MM.1S (cell line): ENCODE results near the gene A1BG.

Experiments used
- DNase-seq: peaks from one replicate; pipeline ENCODE4 v3.0.0-alpha.2; 2015
- H2AFZ ChIP-seq: fragments of 300-600 bp; sonication (generic); 2 replicates; pipeline ENCODE4 v1.6.0; 2016; ENCODE audit warnings: antibody characterized with exemption, low read length
- H3F3A ChIP-seq: fragments of 300-600 bp; sonication (generic); 2 replicates; pipeline ENCODE4 v1.6.1; 2016; ENCODE audit warnings: mild to moderate bottlenecking, antibody characterized with exemption, low read length, moderate library complexity, mixed read lengths; ENCODE audit not compliant: insufficient read depth
- H3K27ac ChIP-seq: fragments of 300-600 bp; sonication (generic); 2 replicates; pipeline ENCODE4 v1.5.1; 2016; ENCODE audit warnings: mild to moderate bottlenecking, low read length
- H3K27me3 ChIP-seq: fragments of 300-600 bp; sonication (generic); replicated peaks from 2 replicates; pipeline ENCODE4 v1.6.0; 2016; ENCODE audit warnings: low read length; ENCODE audit not compliant: insufficient read depth
- H3K36me3 ChIP-seq: fragments of 300-600 bp; sonication (generic); replicated peaks from 2 replicates; pipeline ENCODE4 v1.6.1; 2016; ENCODE audit warnings: mild to moderate bottlenecking, low read length, mixed read lengths; ENCODE audit not compliant: insufficient read depth
- H3K4me1 ChIP-seq: fragments of 300-600 bp; sonication (generic); 2 replicates; pipeline ENCODE4 v1.6.1; 2016; ENCODE audit warnings: low read length, mixed read lengths
- H3K4me2 ChIP-seq: fragments of 300-600 bp; sonication (generic); 2 replicates; pipeline ENCODE4 v1.6.0; 2016; ENCODE audit warnings: low read depth, low read length
- H3K4me3 ChIP-seq: fragments of 300-600 bp; sonication (generic); 2 replicates; pipeline ENCODE4 v1.5.1; 2016; ENCODE audit warnings: low read length, mixed read lengths
- H3K79me2 ChIP-seq: fragments of 300-600 bp; sonication (generic); 2 replicates; pipeline ENCODE4 v1.6.1; 2016; ENCODE audit warnings: mixed run types, low read length, mixed read lengths
- H3K9ac ChIP-seq: fragments of 300-600 bp; sonication (generic); 2 replicates; pipeline ENCODE4 v1.6.1; 2016; ENCODE audit warnings: low read length, mixed read lengths
- H3K9me2 ChIP-seq: fragments of 300-600 bp; sonication (generic); replicated peaks from 2 replicates; pipeline ENCODE4 v1.6.1; 2016; ENCODE audit warnings: mild to moderate bottlenecking, low read length, mixed read lengths; ENCODE audit not compliant: insufficient read depth
- H3K9me3 ChIP-seq: fragments of 300-600 bp; sonication (generic); replicated peaks from 2 replicates; pipeline ENCODE4 v1.6.1; 2016; ENCODE audit warnings: mild to moderate bottlenecking, low read length, mixed read lengths; ENCODE audit not compliant: insufficient read depth
- H4K20me1 ChIP-seq: fragments of 300-600 bp; sonication (generic); 2 replicates; pipeline ENCODE4 v1.6.1; 2016; ENCODE audit warnings: mild to moderate bottlenecking, low read length, moderate library complexity, mixed read lengths; ENCODE audit not compliant: insufficient read depth
- CTCF ChIP-seq: fragments of 300-600 bp; sonication (generic); IDR thresholded peaks from 2 replicates; pipeline ENCODE4 v1.5.1; 2016; ENCODE audit warnings: antibody characterized with exemption, low read length, mixed read lengths
- EZH2 ChIP-seq: fragments of 300-600 bp; sonication (generic); optimal IDR thresholded peaks from 2 replicates; pipeline ENCODE3; 2017; ENCODE audit warnings: low read depth, mild to moderate bottlenecking, antibody characterized with exemption, low read length, mixed read lengths
- EZH2phosphoT487 ChIP-seq: fragments of 300-600 bp; sonication (generic); IDR thresholded peaks from 2 replicates; pipeline ENCODE4 v1.6.1; 2018; ENCODE audit warnings: antibody characterized with exemption, low read length

The A1BG gene

GRCh38 chr19:58374200-58374599, 20.9 kb upstream of the A1BG start:
- TF ChIP-seq EZH2 (no peak), EZH2phosphoT487 (no peak), CTCF (no peak)
- H3K4me1 ChIP-seq = no peaks in the 10 kb centered on the region
- H3K27ac ChIP-seq = no peak overlapping the region

GRCh38 chr19:58372311-58373133, 19.2 kb upstream of the A1BG start:
- Histone ChIP-seq H3K4me2 (no peak overlapping the region), H3K9ac (no peak overlapping the region), H3K9me2 (no peaks in the 10 kb centered on the region), H3K9me3 (no peaks in the 10 kb centered on the region), H3K4me3 (no peak overlapping the region), H3K27me3 (no peaks in the 10 kb centered on the region), H3K79me2 (no peaks in the 10 kb centered on the region), H3K4me1 (no peaks in the 10 kb centered on the region), H3K27ac (no peak overlapping the region), H3F3A (no peaks in the 10 kb centered on the region), H4K20me1 (no peaks in the 10 kb centered on the region), H2AFZ (no peak overlapping the region), H3K36me3 (no peaks in the 10 kb centered on the region)
- TF ChIP-seq EZH2phosphoT487 = no peak
- TF ChIP-seq CTCF = no peak
- no peak for TF ChIP-seq EZH2
- no peak for DNase-seq

More at GRCh38 chr19:58374200-58374599, 20.9 kb upstream of the A1BG start:
- Histone ChIP-seq H3K4me2 (no peak overlapping the region), H3K36me3 (no peaks in the 10 kb centered on the region), H3K9me3 (no peaks in the 10 kb centered on the region), H2AFZ (no peak overlapping the region), H3K27me3 (no peaks in the 10 kb centered on the region), H4K20me1 (no peaks in the 10 kb centered on the region), H3K9ac (no peak overlapping the region), H3F3A (no peaks in the 10 kb centered on the region), H3K9me2 (no peaks in the 10 kb centered on the region), H3K79me2 (no peaks in the 10 kb centered on the region), H3K4me3 (no peak overlapping the region)
- DNase-seq = no peak

GRCh38 chr19:58368561-58369360, 15.5 kb upstream of the A1BG start:
- no peak for DNase-seq
- H3K9ac ChIP-seq = no peak overlapping the region
- H2AFZ ChIP-seq = no peak overlapping the region
- no peaks in the 10 kb centered on the region for H3K36me3 ChIP-seq
- H3K9me2 ChIP-seq = no peaks in the 10 kb centered on the region
- H3K79me2 ChIP-seq = no peaks in the 10 kb centered on the region
- no peaks in the 10 kb centered on the region for H3F3A ChIP-seq
- H3K4me1 ChIP-seq = no peaks in the 10 kb centered on the region
- no peaks in the 10 kb centered on the region for H3K27me3 ChIP-seq
- no peak overlapping the region for H3K27ac ChIP-seq
- H3K4me3 ChIP-seq = no peak overlapping the region
- TF ChIP-seq EZH2phosphoT487 (no peak), CTCF (no peak), EZH2 (no peak)
- H3K9me3 ChIP-seq = no peaks in the 10 kb centered on the region
- H3K4me2 ChIP-seq = no peak overlapping the region
- H4K20me1 ChIP-seq = no peaks in the 10 kb centered on the region
